ENCODE results near the gene BAIAP2.
A peak's percentile ranks its signal among the peaks of the same experiment; 100 is the strongest.

Gene BAIAP2

GRCh38 chr17:81121841-81122733 lies 87.1 kb downstream of the BAIAP2 start:
- no peak overlapping the region for H3K27ac ChIP-seq
- TF ChIP-seq ZFX (IDR thresholded peaks at IDR 0.05; ENCODE audit: borderline replicate concordance) (no peak), CTCF (IDR thresholded peaks at IDR 0.05) (peak; percentile 11; the same call in 1 of the 2 replicates)

- TF ChIP-seq ZFX (IDR thresholded peaks at IDR 0.05; ENCODE audit: borderline replicate concordance): no peak
- TF ChIP-seq CTCF (IDR thresholded peaks at IDR 0.05): no peak
These were observed 88.4 kb downstream of the BAIAP2 start for GRCh38 chr17:81123052-81124048.

GRCh38 chr17:81124377-81124776 lies 89.4 kb downstream of the BAIAP2 start:
- TF ChIP-seq CTCF (IDR thresholded peaks at IDR 0.05) (no peak), ZFX (IDR thresholded peaks at IDR 0.05; ENCODE audit: borderline replicate concordance) (no peak)
- no peak overlapping the region for H3K27ac ChIP-seq

More at GRCh38 chr17:81123052-81124048, 88.4 kb downstream of the BAIAP2 start:
- H3K27ac ChIP-seq: no peak overlapping the region

- H3K27ac ChIP-seq: no peak overlapping the region
- TF ChIP-seq ZFX (IDR thresholded peaks at IDR 0.05; ENCODE audit: borderline replicate concordance): no peak
- no peak for TF ChIP-seq CTCF (IDR thresholded peaks at IDR 0.05)
These were observed 90.7 kb downstream of the BAIAP2 start for GRCh38 chr17:81125573-81126081.

GRCh38 chr17:81126281-81127132 lies 91.6 kb downstream of the BAIAP2 start:
- no peak overlapping the region for H3K27ac ChIP-seq
- TF ChIP-seq CTCF (IDR thresholded peaks at IDR 0.05): no peak
- TF ChIP-seq ZFX (IDR thresholded peaks at IDR 0.05; ENCODE audit: borderline replicate concordance): no peak

GRCh38 chr17:81127133-81127455 lies 92.1 kb downstream of the BAIAP2 start:
- TF ChIP-seq CTCF (IDR thresholded peaks at IDR 0.05) (no peak), ZFX (IDR thresholded peaks at IDR 0.05; ENCODE audit: borderline replicate concordance) (no peak)
- no peak overlapping the region for H3K27ac ChIP-seq
